Prostate gland (tissue), 2 donors: Measurements from ENCODE around the gene CENPP.

Source experiments
- POLR2A ChIP-seq: fragments of 450-650 bp; IDR thresholded peaks from one replicate; pipeline ENCODE4 v1.6.1; 2016; ENCODE audit warnings: antibody characterized with exemption, mild to moderate bottlenecking
- POLR2AphosphoS5 ChIP-seq: sonication (generic); formaldehyde crosslinking; IDR thresholded peaks from one replicate; pipeline ENCODE4 v1.6.1; 2017; ENCODE audit warnings: antibody characterized with exemption
- TF ChIP-seq, protein P1 (sequence below), 4 experiments: fragments of 200-600 bp in 2 of 4; fragments of 450-650 bp in 2 of 4; sonication (generic) in 2 of 4; IDR thresholded peaks; 1 replicate in 3 of 4; 2 replicates in 1 of 4; pipeline ENCODE4 v1.5.1; 2016 to 2019; ENCODE audit warnings: antibody characterized with exemption in 4 of 4, mild to moderate bottlenecking in 2 of 4, moderate library complexity in 2 of 4

DNA sequence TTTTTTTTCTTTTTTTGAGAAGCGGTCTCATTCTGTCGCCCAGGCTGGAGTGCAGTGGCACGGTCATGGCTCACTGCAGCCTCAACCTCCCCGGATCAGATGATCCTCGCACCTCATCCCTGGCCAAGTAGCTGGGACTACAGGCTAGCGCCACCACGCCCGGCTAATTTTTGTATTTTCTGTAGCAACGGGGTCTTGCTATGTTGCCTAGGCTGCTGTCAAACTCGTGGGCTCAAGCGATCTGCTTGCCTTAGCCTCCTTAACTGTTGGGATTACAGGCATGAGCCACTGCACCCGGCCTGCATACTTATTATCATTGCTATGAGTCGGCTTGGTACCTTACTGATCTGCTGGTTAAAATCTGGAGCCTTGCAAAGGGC, 31.5 kb upstream of the CENPP start:
- TF ChIP-seq, protein P1, sequence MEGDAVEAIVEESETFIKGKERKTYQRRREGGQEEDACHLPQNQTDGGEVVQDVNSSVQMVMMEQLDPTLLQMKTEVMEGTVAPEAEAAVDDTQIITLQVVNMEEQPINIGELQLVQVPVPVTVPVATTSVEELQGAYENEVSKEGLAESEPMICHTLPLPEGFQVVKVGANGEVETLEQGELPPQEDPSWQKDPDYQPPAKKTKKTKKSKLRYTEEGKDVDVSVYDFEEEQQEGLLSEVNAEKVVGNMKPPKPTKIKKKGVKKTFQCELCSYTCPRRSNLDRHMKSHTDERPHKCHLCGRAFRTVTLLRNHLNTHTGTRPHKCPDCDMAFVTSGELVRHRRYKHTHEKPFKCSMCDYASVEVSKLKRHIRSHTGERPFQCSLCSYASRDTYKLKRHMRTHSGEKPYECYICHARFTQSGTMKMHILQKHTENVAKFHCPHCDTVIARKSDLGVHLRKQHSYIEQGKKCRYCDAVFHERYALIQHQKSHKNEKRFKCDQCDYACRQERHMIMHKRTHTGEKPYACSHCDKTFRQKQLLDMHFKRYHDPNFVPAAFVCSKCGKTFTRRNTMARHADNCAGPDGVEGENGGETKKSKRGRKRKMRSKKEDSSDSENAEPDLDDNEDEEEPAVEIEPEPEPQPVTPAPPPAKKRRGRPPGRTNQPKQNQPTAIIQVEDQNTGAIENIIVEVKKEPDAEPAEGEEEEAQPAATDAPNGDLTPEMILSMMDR (IDR thresholded peaks at IDR 0.05), result no peak
- no peak for TF ChIP-seq POLR2AphosphoS5
- no peak for TF ChIP-seq POLR2A
